RWPE1 (cell line): ENCODE results near the gene MYO7B.
"Not testable (repeated sequence)": the region's sequence is repeated elsewhere in the genome, so short reads cannot be mapped to it uniquely, and the experiment has no call there.

Experiments used
- CTCF ChIA-PET: fragments of 350-600 bp; sonication (Branson Sonifier 250); formaldehyde crosslinking; extraction: SDS; loops from one replicate; lab custom pipeline; 2021; lab: Yijun Ruan, JAX
- POLR2A ChIA-PET: fragments of 400-600 bp; formaldehyde crosslinking; extraction: SDS; loops from one replicate; lab custom pipeline; 2020; ENCODE audit warnings: antibody characterized with exemption; ENCODE audit not compliant: low non-redundant PET; lab: Yijun Ruan, JAX
- DNase-seq: peaks from one replicate; pipeline ENCODE4 v3.0.0; 2012; ENCODE audit warnings: low spot score
- H3K27ac ChIP-seq: fragments of 450-650 bp; 2 replicates; pipeline ENCODE4 v1.5.1; 2017
- CTCF ChIP-seq: fragments of 450-650 bp; conservative IDR thresholded peaks from 2 replicates; pipeline ENCODE4 v1.5.1; 2017; ENCODE audit warnings: low read depth, mild to moderate bottlenecking

The MYO7B gene

GRCh38 chr2:127527001-127527804 lies 8.3 kb upstream of the MYO7B start:
- DNase-seq = peak; percentile 90
- peak overlapping the region; percentile 93 for H3K27ac ChIP-seq
- no peak for TF ChIP-seq CTCF
- ChIA-PET CTCF (interaction anchor here (1.2 kb wide), 1 partner anchor 123 kb away, joined by 6 read pairs; no protein-coding TSS in a partner anchor), POLR2A (interaction anchor here (0.7 to 1.2 kb wide), 2 partner anchors 12 to 22 kb away, joined by 3 to 4 read pairs; no protein-coding TSS in a partner anchor)

GRCh38 chr2:127528487-127528886 lies 7.0 kb upstream of the MYO7B start:
- H3K27ac ChIP-seq = no peak overlapping the region
- no peak for DNase-seq
- ChIA-PET CTCF (no interaction called here), POLR2A (interaction anchor here (0.7 kb wide), 1 partner anchor 11 kb away, joined by 6 read pairs; no protein-coding TSS in a partner anchor)
- TF ChIP-seq CTCF = no peak

- H3K27ac ChIP-seq, CTCF ChIA-PET, DNase-seq, POLR2A ChIA-PET: not testable (repeated sequence)
Measured at GRCh38 chr2:127529416-127529815, 6.1 kb upstream of the MYO7B start.

- no peak for TF ChIP-seq CTCF
- peak; percentile 41 for DNase-seq
- CTCF ChIA-PET = interaction anchor here (0.6 kb wide), 1 partner anchor 362 kb away, joined by 4 read pairs; no protein-coding TSS in a partner anchor
- POLR2A ChIA-PET = no interaction called here
- H3K27ac ChIP-seq = no peak overlapping the region
Measured at GRCh38 chr2:127530245-127531140, 5.0 kb upstream of the MYO7B start.

- DNase-seq = peak; percentile 26
- ChIA-PET POLR2A (no interaction called here), CTCF (interaction anchor here (0.6 kb wide), 1 partner anchor 362 kb away, joined by 4 read pairs; no protein-coding TSS in a partner anchor)
- H3K27ac ChIP-seq = no peak overlapping the region
- no peak for TF ChIP-seq CTCF
Measured at GRCh38 chr2:127531221-127531648, 4.2 kb upstream of the MYO7B start.

GRCh38 chr2:127532296-127532695 lies 3.2 kb upstream of the MYO7B start:
- no peak for TF ChIP-seq CTCF
- CTCF ChIA-PET = no interaction called here
- no peak overlapping the region for H3K27ac ChIP-seq
- POLR2A ChIA-PET = no interaction called here
- no peak for DNase-seq
